GM21528 (cell line): Measurements from ENCODE around the gene DNAJC15.

ENCODE experiments used
- ATAC-seq: cut with Tn5 transposase; IDR thresholded peaks from one replicate; pipeline ENCODE4 v1.9.1; 2021; ENCODE audit warnings: mild to moderate bottlenecking, moderate library complexity; ENCODE audit not compliant: unreplicated experiment, low FRiP score

DNAJC15 gene

GRCh38 chr13:43145534-43146196 is 122.3 kb downstream of the DNAJC15 start:
- no peak for ATAC-seq

- ATAC-seq, result no peak
Observed at GRCh38 chr13:43146400-43146799, 123.0 kb downstream of the DNAJC15 start.

GRCh38 chr13:43150369-43151207 is 127.2 kb downstream of the DNAJC15 start:
- no peak for ATAC-seq

GRCh38 chr13:43153436-43154090 is 130.2 kb downstream of the DNAJC15 start:
- no peak for ATAC-seq

- ATAC-seq, result no peak
Observed at GRCh38 chr13:43154156-43154651, 130.8 kb downstream of the DNAJC15 start.

- no peak for ATAC-seq
Observed at GRCh38 chr13:43154839-43155238, 131.5 kb downstream of the DNAJC15 start.

- no peak for ATAC-seq
Observed at GRCh38 chr13:43156916-43157315, 133.5 kb downstream of the DNAJC15 start.

GRCh38 chr13:43157796-43158195 is 134.4 kb downstream of the DNAJC15 start:
- no peak for ATAC-seq

- ATAC-seq, result no peak
Observed at GRCh38 chr13:43158516-43158915, 135.1 kb downstream of the DNAJC15 start.

GRCh38 chr13:43159026-43159461 is 135.7 kb downstream of the DNAJC15 start:
- ATAC-seq, result no peak
